Measurements from ENCODE around the gene DUSP21.

GRCh38 chrX:44884944-44885343 lies 41.1 kb downstream of the DUSP21 start:
- TF ChIP-seq, protein P1, sequence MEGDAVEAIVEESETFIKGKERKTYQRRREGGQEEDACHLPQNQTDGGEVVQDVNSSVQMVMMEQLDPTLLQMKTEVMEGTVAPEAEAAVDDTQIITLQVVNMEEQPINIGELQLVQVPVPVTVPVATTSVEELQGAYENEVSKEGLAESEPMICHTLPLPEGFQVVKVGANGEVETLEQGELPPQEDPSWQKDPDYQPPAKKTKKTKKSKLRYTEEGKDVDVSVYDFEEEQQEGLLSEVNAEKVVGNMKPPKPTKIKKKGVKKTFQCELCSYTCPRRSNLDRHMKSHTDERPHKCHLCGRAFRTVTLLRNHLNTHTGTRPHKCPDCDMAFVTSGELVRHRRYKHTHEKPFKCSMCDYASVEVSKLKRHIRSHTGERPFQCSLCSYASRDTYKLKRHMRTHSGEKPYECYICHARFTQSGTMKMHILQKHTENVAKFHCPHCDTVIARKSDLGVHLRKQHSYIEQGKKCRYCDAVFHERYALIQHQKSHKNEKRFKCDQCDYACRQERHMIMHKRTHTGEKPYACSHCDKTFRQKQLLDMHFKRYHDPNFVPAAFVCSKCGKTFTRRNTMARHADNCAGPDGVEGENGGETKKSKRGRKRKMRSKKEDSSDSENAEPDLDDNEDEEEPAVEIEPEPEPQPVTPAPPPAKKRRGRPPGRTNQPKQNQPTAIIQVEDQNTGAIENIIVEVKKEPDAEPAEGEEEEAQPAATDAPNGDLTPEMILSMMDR (IDR thresholded peaks at IDR 0.05; ENCODE audit: poor library complexity, severe bottlenecking), result no peak
- TF ChIP-seq POLR2AphosphoS5 (IDR thresholded peaks at IDR 0.05) (no peak), EP300 (conservative IDR thresholded peaks at IDR 0.05; ENCODE audit: poor library complexity, severe bottlenecking) (no peak), TAF1 (IDR thresholded peaks at IDR 0.05; ENCODE audit: low read depth) (no peak), EZH2 (IDR thresholded peaks at IDR 0.05; ENCODE audit: borderline replicate concordance, insufficient read depth, low read length, poor library complexity, severe bottlenecking) (no peak), RAD21 (conservative IDR thresholded peaks at IDR 0.05) (no peak), SMC3 (conservative IDR thresholded peaks at IDR 0.05; ENCODE audit: poor library complexity) (no peak), MXI1 (conservative IDR thresholded peaks at IDR 0.05; ENCODE audit: poor library complexity, severe bottlenecking) (no peak)
- TF ChIP-seq, protein P2, sequence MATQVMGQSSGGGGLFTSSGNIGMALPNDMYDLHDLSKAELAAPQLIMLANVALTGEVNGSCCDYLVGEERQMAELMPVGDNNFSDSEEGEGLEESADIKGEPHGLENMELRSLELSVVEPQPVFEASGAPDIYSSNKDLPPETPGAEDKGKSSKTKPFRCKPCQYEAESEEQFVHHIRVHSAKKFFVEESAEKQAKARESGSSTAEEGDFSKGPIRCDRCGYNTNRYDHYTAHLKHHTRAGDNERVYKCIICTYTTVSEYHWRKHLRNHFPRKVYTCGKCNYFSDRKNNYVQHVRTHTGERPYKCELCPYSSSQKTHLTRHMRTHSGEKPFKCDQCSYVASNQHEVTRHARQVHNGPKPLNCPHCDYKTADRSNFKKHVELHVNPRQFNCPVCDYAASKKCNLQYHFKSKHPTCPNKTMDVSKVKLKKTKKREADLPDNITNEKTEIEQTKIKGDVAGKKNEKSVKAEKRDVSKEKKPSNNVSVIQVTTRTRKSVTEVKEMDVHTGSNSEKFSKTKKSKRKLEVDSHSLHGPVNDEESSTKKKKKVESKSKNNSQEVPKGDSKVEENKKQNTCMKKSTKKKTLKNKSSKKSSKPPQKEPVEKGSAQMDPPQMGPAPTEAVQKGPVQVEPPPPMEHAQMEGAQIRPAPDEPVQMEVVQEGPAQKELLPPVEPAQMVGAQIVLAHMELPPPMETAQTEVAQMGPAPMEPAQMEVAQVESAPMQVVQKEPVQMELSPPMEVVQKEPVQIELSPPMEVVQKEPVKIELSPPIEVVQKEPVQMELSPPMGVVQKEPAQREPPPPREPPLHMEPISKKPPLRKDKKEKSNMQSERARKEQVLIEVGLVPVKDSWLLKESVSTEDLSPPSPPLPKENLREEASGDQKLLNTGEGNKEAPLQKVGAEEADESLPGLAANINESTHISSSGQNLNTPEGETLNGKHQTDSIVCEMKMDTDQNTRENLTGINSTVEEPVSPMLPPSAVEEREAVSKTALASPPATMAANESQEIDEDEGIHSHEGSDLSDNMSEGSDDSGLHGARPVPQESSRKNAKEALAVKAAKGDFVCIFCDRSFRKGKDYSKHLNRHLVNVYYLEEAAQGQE (IDR thresholded peaks at IDR 0.05; ENCODE audit: borderline replicate concordance), result no peak
